Amniotic epithelial cell (primary cell): ENCODE results near the gene PPM1B.
"Not testable (repeated sequence)": the region's sequence is repeated elsewhere in the genome, so short reads cannot be mapped to it uniquely, and the experiment has no call there.

Source experiments
- DNase-seq: peaks from one replicate; pipeline ENCODE4 v3.0.0-alpha.2; 2010; ENCODE audit warnings: low read depth

Gene PPM1B

GRCh38 chr2:44163777-44164176 is 4.9 kb upstream of the PPM1B start:
- DNase-seq: no peak

- DNase-seq: no peak
Observed at GRCh38 chr2:44164617-44165016, 4.1 kb upstream of the PPM1B start.

GRCh38 chr2:44166096-44166495 is 2.6 kb upstream of the PPM1B start:
- DNase-seq: no peak

GRCh38 chr2:44167311-44167907 is 1.3 kb upstream of the PPM1B start:
- DNase-seq: no peak

GRCh38 chr2:44167908-44168680 is 581 bp upstream of the PPM1B start:
- peak; percentile 100 for DNase-seq

- peak; percentile 41 for DNase-seq
Observed at GRCh38 chr2:44169155-44169898, 652 bp downstream of the PPM1B start.

- peak; percentile 92 for DNase-seq
Observed at GRCh38 chr2:44170311-44170717, 1.6 kb downstream of the PPM1B start.

- DNase-seq: peak; percentile 75
Observed at GRCh38 chr2:44171018-44171417, 2.3 kb downstream of the PPM1B start.

GRCh38 chr2:44171442-44171841 is 2.8 kb downstream of the PPM1B start:
- DNase-seq: not testable (repeated sequence)

GRCh38 chr2:44172576-44172975 is 3.9 kb downstream of the PPM1B start:
- DNase-seq: no peak

GRCh38 chr2:44178950-44179349 is 10.3 kb downstream of the PPM1B start:
- DNase-seq: no peak

- no peak for DNase-seq
Observed at GRCh38 chr2:44181648-44182047, 13.0 kb downstream of the PPM1B start.

- DNase-seq: peak; percentile 4
Observed at GRCh38 chr2:44184106-44184505, 15.4 kb downstream of the PPM1B start.

GRCh38 chr2:44186810-44187209 is 18.1 kb downstream of the PPM1B start:
- DNase-seq: peak; percentile 48

GRCh38 chr2:44187251-44187650 is 18.6 kb downstream of the PPM1B start:
- DNase-seq: no peak

- DNase-seq: no peak
Observed at GRCh38 chr2:44188696-44189095, 20.0 kb downstream of the PPM1B start.

GRCh38 chr2:44189104-44189503 is 20.4 kb downstream of the PPM1B start:
- no peak for DNase-seq

- DNase-seq: no peak
Observed at GRCh38 chr2:44190526-44190925, 21.9 kb downstream of the PPM1B start.

- DNase-seq: peak; percentile 36
Observed at GRCh38 chr2:44191739-44192138, 23.1 kb downstream of the PPM1B start.

- no peak for DNase-seq
Observed at GRCh38 chr2:44192646-44193045, 24.0 kb downstream of the PPM1B start.

GRCh38 chr2:44195714-44196113 is 27.0 kb downstream of the PPM1B start:
- no peak for DNase-seq

- DNase-seq: no peak
Observed at GRCh38 chr2:44197816-44198215, 29.1 kb downstream of the PPM1B start.

GRCh38 chr2:44200011-44200410 is 31.3 kb downstream of the PPM1B start:
- no peak for DNase-seq
